K562 (cell line): ENCODE data around the gene SLC4A3. TPM values are rescaled to one million over a fixed set of nuclear protein-coding genes. Genes with fewer than 3 reads are reported as not detected.

Experiments used
- CEBPG ChIP-seq, 3 experiments: fragments of 200-800 bp in 1 of 3; sonication (Bioruptor generic) in 1 of 3; sonication (generic) in 1 of 3; formaldehyde crosslinking in 1 of 3; IDR thresholded peaks in 2 of 3; conservative IDR thresholded peaks in 1 of 3; 2 replicates each; pipeline versions ENCODE4 v1.6.1 to v1.8.0; 2016 to 2022; ENCODE audit warnings: missing compliant biosample characterization in 2 of 3, missing genetic modification characterization in 2 of 3, mild to moderate bottlenecking in 1 of 3, missing genetic modification reagents in 1 of 3
- CHAMP1 ChIP-seq: fragments of 450-650 bp; IDR thresholded peaks from 2 replicates; pipeline ENCODE4 v1.6.1; 2016; ENCODE audit warnings: mild to moderate bottlenecking
- FOXK2 ChIP-seq, 2 experiments: fragments of 450-650 bp; IDR thresholded peaks in 1 of 2; conservative IDR thresholded peaks in 1 of 2; 2 replicates each; pipeline ENCODE4 v1.6.1; 2016; ENCODE audit warnings: low read depth in 2 of 2, mild to moderate bottlenecking in 1 of 2
- HDGF ChIP-seq: fragments of 450-650 bp; IDR thresholded peaks from 2 replicates; pipeline ENCODE4 v1.6.1; 2016
- KAT8 ChIP-seq: fragments of 450-650 bp; IDR thresholded peaks from 2 replicates; pipeline ENCODE4 v1.6.1; 2016; ENCODE audit warnings: low read depth, mild to moderate bottlenecking
- KLF10 ChIP-seq: fragments of 250-450 bp; sonication (Bioruptor Pico); IDR thresholded peaks from 2 replicates; pipeline ENCODE4 v1.6.1; 2021; ENCODE audit warnings: matching md5 sums
- KLF6 ChIP-seq: fragments of 250-450 bp; sonication (Bioruptor Pico); IDR thresholded peaks from 2 replicates; pipeline ENCODE4 v1.4.0; 2020; ENCODE audit warnings: mild to moderate bottlenecking, moderate library complexity, borderline replicate concordance
- L3MBTL2 ChIP-seq: fragments of 450-650 bp; IDR thresholded peaks from 2 replicates; pipeline ENCODE4 v1.6.1; 2016; ENCODE audit warnings: mild to moderate bottlenecking, moderate library complexity
- MBD1 ChIP-seq: fragments of 250-450 bp; sonication (Bioruptor Pico); IDR thresholded peaks from 2 replicates; pipeline ENCODE4 v1.8.0; 2022; ENCODE audit warnings: inconsistent platforms
- MEF2D ChIP-seq: conservative IDR thresholded peaks from 2 replicates; pipeline ENCODE4 v1.6.1; 2016; ENCODE audit warnings: low read depth, missing genetic modification characterization, missing compliant biosample characterization
- PREB ChIP-seq: sonication (generic); formaldehyde crosslinking; IDR thresholded peaks from 2 replicates; pipeline ENCODE4 v1.8.1; 2023; ENCODE audit warnings: mild to moderate bottlenecking, missing genetic modification reagents
- RBM25 ChIP-seq: fragments of 200-400 bp; formaldehyde crosslinking; IDR thresholded peaks from 2 replicates; pipeline ENCODE4 v1.6.1; 2018; ENCODE audit warnings: low read length, low read depth, moderate library complexity; ENCODE audit not compliant: severe bottlenecking
- SMARCA4 ChIP-seq: fragments of 450-650 bp; IDR thresholded peaks from 2 replicates; pipeline ENCODE4 v1.6.1; 2016
- ZBTB11 ChIP-seq, 3 experiments: fragments of 200-800 bp in 1 of 3; fragments of 250-450 bp in 1 of 3; fragments of 450-650 bp in 1 of 3; sonication (Bioruptor Pico) in 1 of 3; sonication (Bioruptor generic) in 1 of 3; formaldehyde crosslinking in 1 of 3; IDR thresholded peaks; 2 replicates each; pipeline versions ENCODE4 v1.6.1 to v1.8.0; 2016 to 2022; ENCODE audit warnings: mild to moderate bottlenecking in 2 of 3, missing genetic modification characterization in 2 of 3, missing compliant biosample characterization in 1 of 3, moderate library complexity in 1 of 3
- ZBTB33 ChIP-seq: sonication (generic); formaldehyde crosslinking; IDR thresholded peaks from 2 replicates; pipeline ENCODE4 v1.8.1; 2023; ENCODE audit warnings: mild to moderate bottlenecking, missing genetic modification reagents
- ZNF133 ChIP-seq: fragments of 250-450 bp; sonication (Bioruptor Pico); IDR thresholded peaks from 2 replicates; pipeline ENCODE4 v1.4.0; 2020; ENCODE audit warnings: mild to moderate bottlenecking
- polyA plus RNA-seq, 8 experiments: library from polyadenylated mRNA; depleted of rRNA in 4 of 8; stranded (reverse) in 5 of 8; unstranded in 3 of 8; fragments of >200 nt; fragmentation: Nextera tagmentation in 2 of 8; fragmentation: Illumina TruSeq in 1 of 8; extraction: Ambion mirVana in 2 of 8; extraction: Trizol in 1 of 8; gene quantifications; 2 replicates each; pipeline versions ENCODE4 v1.2.1 to v1.2.3, GENCODE V29; 2011 to 2014; ENCODE audit warnings: inconsistent platforms in 1 of 8, missing spikeins in 1 of 8
- total RNA-seq, 7 experiments: library from RNA; depleted of rRNA in 6 of 7; stranded (reverse); fragments of >200 nt in 6 of 7; fragmentation: Illumina TruSeq in 2 of 7; extraction: Trizol in 2 of 7; gene quantifications; 2 replicates each; pipeline versions ENCODE4 v1.2.1 to v1.2.3, GENCODE V29; 2011 to 2021; ENCODE audit warnings: low replicate concordance in 1 of 7

The SLC4A3 gene
- total and polyA plus RNA-seq, 9 of the 15 experiments (the other 6 are each of a cell fraction or from before 2014, with no cell fraction given), result 0.04 to 0.31 (median 0.16) TPM; not detected in 5

- TF ChIP-seq ZBTB11 (CRISPR knock-in tag; IDR thresholded peaks at IDR 0.05), result no peak
- peak; percentile 65; the same call in 1 of the 2 replicates for TF ChIP-seq MEF2D (tag)
- no peak for TF ChIP-seq KLF6 (CRISPR knock-in tag)
- TF ChIP-seq CHAMP1, result no peak
- TF ChIP-seq CEBPG (CRISPR knock-in tag; IDR thresholded peaks at IDR 0.05), result no peak
- TF ChIP-seq CEBPG (tag; conservative IDR thresholded peaks at IDR 0.05 in 1 of 2, IDR thresholded peaks at IDR 0.05 in 1 of 2), result no peak
- TF ChIP-seq MBD1 (CRISPR knock-in tag), result no peak
- TF ChIP-seq KAT8, result no peak
- no peak for TF ChIP-seq PREB
- no peak for TF ChIP-seq L3MBTL2
- TF ChIP-seq RBM25, result no peak
- no peak for TF ChIP-seq FOXK2 (conservative IDR thresholded peaks at IDR 0.05 in 1 of 2, IDR thresholded peaks at IDR 0.05 in 1 of 2; ENCODE audit: low read depth in 2 of 2)
- TF ChIP-seq HDGF, result no peak
- TF ChIP-seq ZNF133 (CRISPR knock-in tag), result no peak
- no peak for TF ChIP-seq ZBTB33 (CRISPR knock-in tag)
- TF ChIP-seq SMARCA4, result no peak
- no peak for TF ChIP-seq KLF10 (CRISPR knock-in tag)
Measured at GRCh38 chr2:219687882-219688559, 60.6 kb downstream of the SLC4A3 start (continued).
